ENCODE results near the gene SRGN. TPM values are rescaled to one million over a fixed set of nuclear protein-coding genes. Genes with fewer than 3 reads are reported as not detected.

Gene SRGN
- total RNA-seq, 1 experiment from 2014 or later, result not detected

DNA sequence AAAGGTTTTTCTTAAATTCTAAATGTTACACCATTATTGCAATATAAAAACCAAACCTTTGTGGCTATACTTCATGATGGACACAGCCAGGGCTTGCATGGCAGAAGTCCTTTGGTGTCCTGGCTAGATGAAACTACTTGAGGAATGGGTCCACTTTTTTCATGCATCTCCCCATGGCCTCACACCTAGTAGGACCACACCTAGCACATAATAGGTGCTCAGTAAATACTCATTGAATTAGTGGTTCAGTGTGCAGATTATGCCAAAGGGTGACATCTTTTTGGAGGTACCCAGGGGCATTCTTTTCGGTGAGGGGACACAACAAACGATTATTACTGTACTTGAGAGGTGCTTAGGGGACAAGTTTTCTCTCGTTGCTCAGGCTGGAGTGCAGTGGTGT is 20.7 kb upstream of the SRGN start:
- H3K36me3 ChIP-seq (ENCODE audit: control insufficient read depth, insufficient read depth, low read length), result no peaks in the 10 kb centered on the region
- intact Hi-C loops (cut with micrococcal nuclease; ENCODE audit: unreplicated experiment), result no loop called here
- Mint-ChIP-seq H3K27ac (ENCODE audit: unreplicated experiment) (no peak overlapping the region), H3K27me3 (ENCODE audit: insufficient read depth, unreplicated experiment) (peaks cover 5% of the 10 kb centered on the region), H3K9me3 (ENCODE audit: unreplicated experiment) (no peaks in the 10 kb centered on the region), H3K4me1 (ENCODE audit: low read depth, unreplicated experiment) (no peaks in the 10 kb centered on the region), H3K4me3 (ENCODE audit: unreplicated experiment) (no peak overlapping the region), H3K36me3 (ENCODE audit: insufficient read depth, unreplicated experiment) (no peaks in the 10 kb centered on the region)
- H3K4me3 ChIP-seq (ENCODE audit: low read depth, low read length), result no peak overlapping the region
- ChIA-PET CTCF (no interaction called here), POLR2A (no interaction called here)
- BruUV-seq (replicated peaks), result no TSS peak
- DNase-seq, result no peak
- no peaks in the 10 kb centered on the region for H3K27me3 ChIP-seq (replicated peaks; ENCODE audit: control insufficient read depth, insufficient read depth, low read length)
- no peaks in the 10 kb centered on the region for H3K9me3 ChIP-seq
- H3K4me1 ChIP-seq, result no peaks in the 10 kb centered on the region
- TF ChIP-seq, protein P1, sequence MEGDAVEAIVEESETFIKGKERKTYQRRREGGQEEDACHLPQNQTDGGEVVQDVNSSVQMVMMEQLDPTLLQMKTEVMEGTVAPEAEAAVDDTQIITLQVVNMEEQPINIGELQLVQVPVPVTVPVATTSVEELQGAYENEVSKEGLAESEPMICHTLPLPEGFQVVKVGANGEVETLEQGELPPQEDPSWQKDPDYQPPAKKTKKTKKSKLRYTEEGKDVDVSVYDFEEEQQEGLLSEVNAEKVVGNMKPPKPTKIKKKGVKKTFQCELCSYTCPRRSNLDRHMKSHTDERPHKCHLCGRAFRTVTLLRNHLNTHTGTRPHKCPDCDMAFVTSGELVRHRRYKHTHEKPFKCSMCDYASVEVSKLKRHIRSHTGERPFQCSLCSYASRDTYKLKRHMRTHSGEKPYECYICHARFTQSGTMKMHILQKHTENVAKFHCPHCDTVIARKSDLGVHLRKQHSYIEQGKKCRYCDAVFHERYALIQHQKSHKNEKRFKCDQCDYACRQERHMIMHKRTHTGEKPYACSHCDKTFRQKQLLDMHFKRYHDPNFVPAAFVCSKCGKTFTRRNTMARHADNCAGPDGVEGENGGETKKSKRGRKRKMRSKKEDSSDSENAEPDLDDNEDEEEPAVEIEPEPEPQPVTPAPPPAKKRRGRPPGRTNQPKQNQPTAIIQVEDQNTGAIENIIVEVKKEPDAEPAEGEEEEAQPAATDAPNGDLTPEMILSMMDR (IDR thresholded peaks at IDR 0.05; ENCODE audit: insufficient read depth in 1 of 2, low read depth in 1 of 2, low read length in 1 of 2, severe bottlenecking in 1 of 2, unreplicated experiment in 1 of 2), result no peak

DNA sequence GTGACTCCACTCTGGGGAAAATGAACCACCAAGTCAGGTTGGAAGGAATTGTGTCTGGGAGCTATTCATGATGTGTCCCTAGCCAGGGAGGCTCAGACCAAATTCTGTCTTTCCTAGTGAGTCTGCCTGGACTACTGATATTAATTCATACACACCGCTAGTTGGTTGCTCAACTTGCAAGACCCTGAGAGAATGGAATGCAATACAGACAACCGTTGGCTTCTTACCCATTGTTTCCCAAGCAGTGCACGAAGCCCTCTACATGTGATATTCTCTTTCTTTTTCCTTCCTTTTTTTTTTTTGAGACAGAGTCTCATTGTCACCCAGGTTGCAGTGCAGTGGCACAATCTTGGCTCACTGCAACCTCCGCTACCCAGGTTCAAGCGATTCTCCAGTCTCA is 19.4 kb upstream of the SRGN start:
- no peak overlapping the region for H3K27ac Mint-ChIP-seq (ENCODE audit: unreplicated experiment)

DNA sequence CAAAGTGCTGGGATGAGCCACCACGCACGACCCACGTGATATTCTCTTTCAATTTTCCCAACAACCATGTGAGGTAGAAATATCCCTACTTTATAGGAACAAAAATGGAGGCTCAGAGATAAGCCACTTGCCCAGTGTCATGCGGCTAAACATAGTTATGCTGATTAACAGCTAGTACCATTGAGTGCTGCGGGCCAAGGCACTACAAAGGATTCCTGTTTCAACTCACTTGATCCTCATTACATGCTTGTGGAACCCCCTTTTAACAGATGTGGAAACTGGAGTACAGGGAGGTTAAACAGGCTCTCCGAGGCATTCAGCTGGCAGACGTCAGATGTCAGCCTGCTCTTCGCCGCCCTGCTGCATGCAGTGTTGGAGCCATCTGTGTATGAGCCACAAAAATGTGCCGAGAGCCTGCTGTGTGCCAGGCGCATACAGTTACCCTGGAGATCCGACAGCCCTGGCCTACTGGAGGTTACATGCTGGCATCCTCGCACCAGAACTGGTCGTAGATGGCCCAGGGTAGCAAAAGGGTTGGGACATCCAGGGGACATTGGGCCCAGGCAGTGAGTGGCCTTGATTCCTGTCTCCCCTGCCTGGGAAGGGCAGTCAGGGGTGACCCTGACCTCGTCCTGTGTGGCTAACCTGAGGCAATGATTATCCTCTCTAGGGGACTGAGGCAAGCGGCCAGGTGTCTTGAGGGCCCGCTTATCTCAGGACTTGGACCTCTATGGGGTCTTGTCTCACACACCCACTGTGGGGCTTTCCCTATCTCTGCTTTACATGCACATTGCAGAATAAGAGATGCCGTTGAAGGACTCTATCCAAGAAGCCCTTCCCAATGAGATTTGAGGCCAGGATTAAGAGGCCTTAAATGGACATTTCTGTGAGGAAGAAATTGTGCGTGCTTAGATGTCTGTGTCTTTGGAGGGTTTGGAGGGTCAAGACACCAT is 18.5 kb upstream of the SRGN start:
- Mint-ChIP-seq H3K4me3 (ENCODE audit: unreplicated experiment) (no peak overlapping the region), H3K27ac (ENCODE audit: unreplicated experiment) (no peak overlapping the region), H3K4me1 (ENCODE audit: low read depth, unreplicated experiment) (no peaks in the 10 kb centered on the region), H3K9me3 (ENCODE audit: unreplicated experiment) (no peaks in the 10 kb centered on the region), H3K36me3 (ENCODE audit: insufficient read depth, unreplicated experiment) (no peaks in the 10 kb centered on the region), H3K27me3 (ENCODE audit: insufficient read depth, unreplicated experiment) (peaks cover 3% of the 10 kb centered on the region)
- Histone ChIP-seq H3K9me3 (no peaks in the 10 kb centered on the region), H3K4me3 (ENCODE audit: low read depth, low read length) (no peak overlapping the region), H3K4me1 (no peaks in the 10 kb centered on the region), H3K36me3 (ENCODE audit: control insufficient read depth, insufficient read depth, low read length) (no peaks in the 10 kb centered on the region), H3K27me3 (replicated peaks; ENCODE audit: control insufficient read depth, insufficient read depth, low read length) (no peaks in the 10 kb centered on the region)
- CTCF ChIA-PET, result no interaction called here
- BruUV-seq (replicated peaks), result no TSS peak
- intact Hi-C loops (cut with micrococcal nuclease; ENCODE audit: unreplicated experiment), result no loop called here
- TF ChIP-seq, protein P1 (IDR thresholded peaks at IDR 0.05; ENCODE audit: insufficient read depth in 1 of 2, low read depth in 1 of 2, low read length in 1 of 2, severe bottlenecking in 1 of 2, unreplicated experiment in 1 of 2), result no peak
- POLR2A ChIA-PET, result no interaction called here
- DNase-seq, result no peak

More for the DNA sequence above, 19.4 kb upstream of the SRGN start:
- intact Hi-C loops (cut with micrococcal nuclease; ENCODE audit: unreplicated experiment), result no loop called here
- Histone ChIP-seq H3K4me1 (no peaks in the 10 kb centered on the region), H3K36me3 (ENCODE audit: control insufficient read depth, insufficient read depth, low read length) (no peaks in the 10 kb centered on the region), H3K9me3 (no peaks in the 10 kb centered on the region), H3K27me3 (replicated peaks; ENCODE audit: control insufficient read depth, insufficient read depth, low read length) (no peaks in the 10 kb centered on the region), H3K4me3 (ENCODE audit: low read depth, low read length) (no peak overlapping the region)
- Mint-ChIP-seq H3K36me3 (ENCODE audit: insufficient read depth, unreplicated experiment) (no peaks in the 10 kb centered on the region), H3K9me3 (ENCODE audit: unreplicated experiment) (no peaks in the 10 kb centered on the region), H3K4me1 (ENCODE audit: low read depth, unreplicated experiment) (no peaks in the 10 kb centered on the region), H3K4me3 (ENCODE audit: unreplicated experiment) (no peak overlapping the region), H3K27me3 (ENCODE audit: insufficient read depth, unreplicated experiment) (peaks cover 3% of the 10 kb centered on the region)
- DNase-seq, result no peak
- TF ChIP-seq, protein P1 (IDR thresholded peaks at IDR 0.05; ENCODE audit: insufficient read depth in 1 of 2, low read depth in 1 of 2, low read length in 1 of 2, severe bottlenecking in 1 of 2, unreplicated experiment in 1 of 2), result no peak
- BruUV-seq (replicated peaks), result no TSS peak
- CTCF ChIA-PET, result no interaction called here
- POLR2A ChIA-PET, result no interaction called here

All from Caco-2 (cell line).